K562 (cell line): Measurements from ENCODE around the gene ZBTB39. TPM values are rescaled to one million over a fixed set of nuclear protein-coding genes. Genes with fewer than 3 reads are reported as not detected.

ENCODE experiments used
- ATAC-seq: fragments of 200-7000 bp; cut with Tn5 transposase; 3 replicates; pipeline ENCODE4 v1.9.1; 2020; ENCODE audit warnings: moderate library complexity
- BruUV-seq: library from RNA; stranded (reverse); fragments of 400-500 nt; replicated peaks from 2 replicates; lab custom pipeline; 2021; lab: Mats Ljungman, UMichigan
- CTCF ChIA-PET: fragments of 300-600 bp; formaldehyde crosslinking; extraction: SDS; loops from one replicate; lab custom pipeline; 2021; ENCODE audit warnings: low intra/inter-chr PET ratio; lab: Yijun Ruan, JAX
- POLR2A ChIA-PET: fragments of 300-600, 350-650 bp; sonication (Branson Sonifier 250); formaldehyde crosslinking; extraction: SDS; loops from one replicate; lab custom pipeline; 2021; ENCODE audit warnings: antibody characterized with exemption, inconsistent platforms; lab: Yijun Ruan, JAX
- DNase-seq, 4 experiments: peaks; one replicate each; pipeline versions ENCODE4 v3.0.0 to v3.0.0-alpha.2; 2011 to 2018; ENCODE audit warnings: low spot score in 3 of 4, mixed read lengths in 3 of 4; ENCODE audit errors: extremely low read depth in 1 of 4
- FAIRE-seq: peaks from 2 replicates; lab custom pipeline; 2011; peaks lifted over from hg19 to GRCh38; lab: Jason Lieb, UNC
- H2AFZ ChIP-seq: 2 replicates; pipeline ENCODE4 v1.6.0; 2011; ENCODE audit warnings: low read depth, low read length, control low read depth, inconsistent platforms
- H3K27ac ChIP-seq: fragments of 200-600 bp; 3 replicates; pipeline ENCODE4 v1.8.0; 2011; ENCODE audit warnings: low read depth, mild to moderate bottlenecking, control low read depth, inconsistent platforms, low read length, moderate library complexity, mixed read lengths; ENCODE audit errors: extremely low read depth
- H3K27me3 ChIP-seq, 2 experiments: fragments of 300-600 bp in 1 of 2; 2 replicates in 1 of 2; 3 replicates in 1 of 2; pipeline versions ENCODE4 v1.6.0 to v1.8.0; 2011; ENCODE audit warnings: inconsistent platforms in 2 of 2, low read length in 2 of 2, mild to moderate bottlenecking in 1 of 2, mixed read lengths in 1 of 2, moderate library complexity in 1 of 2; ENCODE audit not compliant: control insufficient read depth in 2 of 2, insufficient read depth in 2 of 2
- H3K36me3 ChIP-seq: fragments of 300-600 bp; 3 replicates; pipeline ENCODE4 v1.8.0; 2011; ENCODE audit warnings: mild to moderate bottlenecking, low read length, inconsistent platforms; ENCODE audit not compliant: control insufficient read depth, insufficient read depth
- H3K4me1 ChIP-seq, 2 experiments: fragments of 200-600 bp in 1 of 2; replicated peaks in 1 of 2; 2 replicates in 1 of 2; 3 replicates in 1 of 2; pipeline versions ENCODE4 v1.5.1 to v1.8.0; 2011; ENCODE audit warnings: inconsistent platforms in 2 of 2, low read length in 2 of 2, mild to moderate bottlenecking in 1 of 2, mixed read lengths in 1 of 2, moderate library complexity in 1 of 2; ENCODE audit not compliant: control insufficient read depth in 2 of 2, insufficient read depth in 2 of 2
- H3K4me2 ChIP-seq: 2 replicates; pipeline ENCODE4 v1.6.1; 2011; ENCODE audit warnings: low read length, control low read depth, inconsistent platforms, mixed read lengths; ENCODE audit not compliant: insufficient read depth
- H3K4me3 ChIP-seq: fragments of 200-600 bp; sonication (generic), shearing (Covaris generic); 2 replicates; pipeline ENCODE4 v1.5.1; 2016; ENCODE audit warnings: control low read depth, inconsistent platforms
- H3K79me2 ChIP-seq: fragments of 200-600 bp; 3 replicates; pipeline ENCODE4 v1.8.0; 2011; ENCODE audit warnings: low read length, inconsistent platforms; ENCODE audit not compliant: control insufficient read depth, insufficient read depth
- H3K9ac ChIP-seq, 2 experiments: 2 replicates each; pipeline versions ENCODE4 v1.6.0 to v1.6.1; 2011; ENCODE audit warnings: low read depth in 2 of 2, low read length in 2 of 2, control low read depth in 1 of 2, inconsistent platforms in 1 of 2, mild to moderate bottlenecking in 1 of 2, mixed read lengths in 1 of 2; ENCODE audit not compliant: insufficient read depth in 1 of 2
- H3K9me1 ChIP-seq: one replicate; pipeline ENCODE4 v1.6.0; 2011; ENCODE audit warnings: inconsistent platforms, mild to moderate bottlenecking, low read length, moderate library complexity; ENCODE audit not compliant: control insufficient read depth, insufficient read depth
- H3K9me3 ChIP-seq: replicated peaks from 2 replicates; pipeline ENCODE4 v1.5.1; 2011; ENCODE audit warnings: low read depth, low read length, inconsistent platforms; ENCODE audit not compliant: control insufficient read depth, insufficient read depth
- H4K20me1 ChIP-seq: replicated peaks from 2 replicates; pipeline ENCODE4 v1.6.1; 2011; ENCODE audit warnings: low read length, inconsistent platforms, mixed read lengths; ENCODE audit not compliant: control insufficient read depth, insufficient read depth
- BCLAF1 ChIP-seq, 2 experiments: fragments of 450-650 bp in 1 of 2; IDR thresholded peaks; 2 replicates each; pipeline ENCODE4 v1.6.1; 2011 to 2017; ENCODE audit warnings: low read depth in 2 of 2, antibody characterized with exemption in 1 of 2, borderline replicate concordance in 1 of 2, low read length in 1 of 2, mild to moderate bottlenecking in 1 of 2, mixed read lengths in 1 of 2; ENCODE audit not compliant: control insufficient read depth in 1 of 2
- BCOR ChIP-seq: fragments of 450-650 bp; IDR thresholded peaks from 2 replicates; pipeline ENCODE4 v1.6.1; 2016
- CBX1 ChIP-seq: sonication (generic); IDR thresholded peaks from 2 replicates; pipeline ENCODE4 v1.6.1; 2016; ENCODE audit warnings: antibody characterized with exemption, low read depth, mild to moderate bottlenecking
- CGGBP1 ChIP-seq: fragments of 250-450 bp; sonication (Bioruptor Pico); IDR thresholded peaks from 2 replicates; pipeline ENCODE4 v1.9.0; 2021; ENCODE audit warnings: mild to moderate bottlenecking
- ETS2 ChIP-seq: IDR thresholded peaks from 2 replicates; pipeline ENCODE4 v1.6.1; 2016; ENCODE audit warnings: borderline replicate concordance, missing genetic modification characterization, mild to moderate bottlenecking, moderate library complexity, missing compliant biosample characterization; ENCODE audit not compliant: poor library complexity, severe bottlenecking
- KDM4B ChIP-seq, 2 experiments: fragments of 450-650 bp in 1 of 2; sonication (generic) in 1 of 2; IDR thresholded peaks; 2 replicates each; pipeline ENCODE4 v1.6.1; 2016 to 2017; ENCODE audit warnings: borderline replicate concordance in 2 of 2, antibody characterized with exemption in 1 of 2, low read depth in 1 of 2, mild to moderate bottlenecking in 1 of 2
- NCOA2 ChIP-seq, 2 experiments: fragments of 450-650 bp; IDR thresholded peaks; 2 replicates each; pipeline ENCODE4 v1.6.1; 2018; ENCODE audit warnings: mild to moderate bottlenecking in 2 of 2, moderate library complexity in 1 of 2; ENCODE audit not compliant: partially characterized antibody in 2 of 2
- NFE2 ChIP-seq: IDR thresholded peaks from 2 replicates; pipeline ENCODE4 v1.6.1; 2014; ENCODE audit warnings: antibody characterized with exemption, low read depth
- NR2C2 ChIP-seq, 2 experiments: fragments of 200-800 bp in 1 of 2; sonication (Bioruptor generic) in 1 of 2; sonication (generic) in 1 of 2; formaldehyde crosslinking in 1 of 2; IDR thresholded peaks; 2 replicates each; pipeline versions ENCODE4 v1.6.1 to v1.8.0; 2016 to 2022; ENCODE audit warnings: mild to moderate bottlenecking in 1 of 2, missing compliant biosample characterization in 1 of 2, missing genetic modification characterization in 1 of 2, missing genetic modification reagents in 1 of 2
- RNF2 ChIP-seq: sonication (generic); IDR thresholded peaks from 2 replicates; pipeline ENCODE4 v1.6.1; 2016
- SRF ChIP-seq, 2 experiments: fragments of 250-450, 450-650 bp in 1 of 2; sonication (Bioruptor Pico) in 1 of 2; sonication (generic) in 1 of 2; formaldehyde crosslinking; IDR thresholded peaks; 2 replicates each; pipeline versions ENCODE4 v1.5.0 to v1.5.1; 2020 to 2022; ENCODE audit warnings: mild to moderate bottlenecking in 1 of 2, missing genetic modification reagents in 1 of 2
- TAF15 ChIP-seq: fragments of 200-400 bp; formaldehyde crosslinking; IDR thresholded peaks from 2 replicates; pipeline ENCODE4 v1.6.1; 2017; ENCODE audit warnings: mild to moderate bottlenecking, low read depth, low read length, moderate library complexity
- ZBTB7A ChIP-seq: IDR thresholded peaks from 2 replicates; pipeline ENCODE4 v1.6.1; 2011; ENCODE audit warnings: low read depth, mild to moderate bottlenecking, low read length, moderate library complexity, borderline replicate concordance; ENCODE audit not compliant: control insufficient read depth
- ZNF23 ChIP-seq: fragments of 250-450 bp; sonication (Bioruptor Pico); IDR thresholded peaks from 2 replicates; pipeline ENCODE4 v1.4.0; 2020; ENCODE audit warnings: mild to moderate bottlenecking
- ZNF830 ChIP-seq: fragments of 250-450 bp; sonication (Bioruptor Pico); IDR thresholded peaks from 2 replicates; pipeline ENCODE4 v1.5.0; 2021; ENCODE audit warnings: mild to moderate bottlenecking
- WGBS: fragments of 100-300 bp; shearing (Covaris generic); methylation state at CpG from one replicate; pipeline ENCODE4 v1.1.6; 2016; ENCODE audit warnings: low coverage, mixed read lengths; ENCODE audit not compliant: insufficient coverage; ENCODE audit errors: missing lambda C conversion rate; 5-methylcytosine and 5-hydroxymethylcytosine counted together
- in situ Hi-C: fragments of 300-500 bp; cut with MboI; formaldehyde crosslinking; loops from 4 replicates; pipeline ENCODE4 v1.15.0; 2018; ENCODE audit warnings: inconsistent platforms, mixed read lengths
- intact Hi-C: fragments of 100-400 bp; cut with micrococcal nuclease; formaldehyde crosslinking; loops from 2 replicates; pipeline ENCODE4 v1.14.2; 2022
- polyA plus RNA-seq, 8 experiments: library from polyadenylated mRNA; depleted of rRNA in 4 of 8; stranded (reverse) in 5 of 8; unstranded in 3 of 8; fragments of >200 nt; fragmentation: Nextera tagmentation in 2 of 8; fragmentation: Illumina TruSeq in 1 of 8; extraction: Ambion mirVana in 2 of 8; extraction: Trizol in 1 of 8; gene quantifications; 2 replicates each; pipeline versions ENCODE4 v1.2.1 to v1.2.3, GENCODE V29; 2011 to 2014; ENCODE audit warnings: inconsistent platforms in 1 of 8, missing spikeins in 1 of 8
- total RNA-seq, 7 experiments: library from RNA; depleted of rRNA in 6 of 7; stranded (reverse); fragments of >200 nt in 6 of 7; fragmentation: Illumina TruSeq in 2 of 7; extraction: Trizol in 2 of 7; gene quantifications; 2 replicates each; pipeline versions ENCODE4 v1.2.1 to v1.2.3, GENCODE V29; 2011 to 2021; ENCODE audit warnings: low replicate concordance in 1 of 7
- TF ChIP-seq, protein P1 (sequence below): fragments of 450-650 bp; IDR thresholded peaks from one replicate; pipeline ENCODE4 v1.6.1; 2018; ENCODE audit warnings: mild to moderate bottlenecking, moderate library complexity; ENCODE audit not compliant: partially characterized antibody

ZBTB39 gene
- total and polyA plus RNA-seq, 9 of the 15 experiments (the other 6 are each of a cell fraction or from before 2014, with no cell fraction given): 3.3 to 13.3 (median 8.6) TPM

DNA sequence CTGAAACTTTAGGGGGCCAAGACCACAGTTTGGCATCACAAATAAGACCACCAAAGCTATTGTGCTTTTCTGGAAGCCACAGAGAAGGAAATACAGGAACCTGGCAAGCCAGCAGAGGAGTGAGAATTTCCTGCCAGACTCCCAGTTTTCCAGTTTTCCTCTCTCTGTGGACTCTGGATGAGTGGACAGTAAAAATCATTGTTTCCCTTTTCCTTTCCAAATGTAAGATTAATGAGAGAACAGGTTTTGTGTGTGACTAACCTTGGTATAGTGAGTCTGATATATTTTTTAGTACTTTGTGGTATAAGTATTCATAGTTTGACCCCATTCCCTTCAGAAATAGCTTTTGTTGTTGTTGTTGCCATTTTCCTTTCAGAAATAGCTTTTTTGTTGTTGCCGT lies 12.6 kb upstream of the ZBTB39 start:
- DNase-seq (no peak), FAIRE-seq (no peak), ATAC-seq (no peak)
- Histone ChIP-seq H3K4me2 (no peak overlapping the region), H3K79me2 (no peaks in the 10 kb centered on the region), H3K36me3 (no peaks in the 10 kb centered on the region), H3K4me3 (no peak overlapping the region), H3K27ac (no peak overlapping the region), H3K9me1 (no peaks in the 10 kb centered on the region), H3K4me1 (peaks cover 6 to 9% of the 10 kb centered on the region in 2 experiments; a peak in 4 of 5 replicates), H2AFZ (peak overlapping the region; percentile 64; the same call in 1 of the 2 replicates), H4K20me1 (no peaks in the 10 kb centered on the region), H3K9ac (no peak overlapping the region), H3K9me3 (no peaks in the 10 kb centered on the region), H3K27me3 (peaks cover 1 to 6% of the 10 kb centered on the region in 2 experiments; a peak in 4 of 5 replicates)
- in situ Hi-C loops: loop anchor here (5.0 kb wide), 1 partner anchor 158 kb away; no protein-coding TSS in a partner anchor
- TF ChIP-seq ZNF23 (CRISPR knock-in tag) (no peak), ETS2 (tag) (no peak), CBX1 (no peak), RNF2 (no peak), KDM4B (IDR thresholded peaks at IDR 0.05; ENCODE audit: borderline replicate concordance in 2 of 2, low read depth in 1 of 2) (no peak), CGGBP1 (no peak), BCLAF1 (IDR thresholded peaks at IDR 0.05; ENCODE audit: borderline replicate concordance in 1 of 2, control insufficient read depth in 1 of 2, low read depth in 2 of 2, low read length in 1 of 2) (no peak), ZNF830 (no peak), NFE2 (no peak), ZBTB7A (no peak), SRF (CRISPR knock-in tag; IDR thresholded peaks at IDR 0.05) (no peak), TAF15 (no peak), NR2C2 (CRISPR knock-in tag; IDR thresholded peaks at IDR 0.05) (no peak), NR2C2 (tag; IDR thresholded peaks at IDR 0.05) (no peak), NCOA2 (IDR thresholded peaks at IDR 0.05; ENCODE audit: partially characterized antibody in 2 of 2) (no peak), BCOR (no peak)
- TF ChIP-seq, protein P1, sequence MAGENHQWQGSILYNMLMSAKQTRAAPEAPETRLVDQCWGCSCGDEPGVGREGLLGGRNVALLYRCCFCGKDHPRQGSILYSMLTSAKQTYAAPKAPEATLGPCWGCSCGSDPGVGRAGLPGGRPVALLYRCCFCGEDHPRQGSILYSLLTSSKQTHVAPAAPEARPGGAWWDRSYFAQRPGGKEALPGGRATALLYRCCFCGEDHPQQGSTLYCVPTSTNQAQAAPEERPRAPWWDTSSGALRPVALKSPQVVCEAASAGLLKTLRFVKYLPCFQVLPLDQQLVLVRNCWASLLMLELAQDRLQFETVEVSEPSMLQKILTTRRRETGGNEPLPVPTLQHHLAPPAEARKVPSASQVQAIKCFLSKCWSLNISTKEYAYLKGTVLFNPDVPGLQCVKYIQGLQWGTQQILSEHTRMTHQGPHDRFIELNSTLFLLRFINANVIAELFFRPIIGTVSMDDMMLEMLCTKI: no peak
- 22% methylated on average over 1 of the region's 1 CpG for WGBS
- POLR2A ChIA-PET: interaction anchor here (0.6 to 1.7 kb wide), 5 partner anchors 13 to 294 kb away, joined by 3 to 7 read pairs (median 4); partner anchors contain the start of gene NACA
- BruUV-seq: no TSS peak
- intact Hi-C loops: no loop called here
- CTCF ChIA-PET: interaction anchor here (0.7 kb wide), 1 partner anchor 12 kb away, joined by 3 read pairs; no protein-coding TSS in a partner anchor
